ENCODE data around the gene C1orf232.
A peak's percentile ranks its signal among the peaks of the same experiment; 100 is the strongest.

Gene C1orf232

DNA sequence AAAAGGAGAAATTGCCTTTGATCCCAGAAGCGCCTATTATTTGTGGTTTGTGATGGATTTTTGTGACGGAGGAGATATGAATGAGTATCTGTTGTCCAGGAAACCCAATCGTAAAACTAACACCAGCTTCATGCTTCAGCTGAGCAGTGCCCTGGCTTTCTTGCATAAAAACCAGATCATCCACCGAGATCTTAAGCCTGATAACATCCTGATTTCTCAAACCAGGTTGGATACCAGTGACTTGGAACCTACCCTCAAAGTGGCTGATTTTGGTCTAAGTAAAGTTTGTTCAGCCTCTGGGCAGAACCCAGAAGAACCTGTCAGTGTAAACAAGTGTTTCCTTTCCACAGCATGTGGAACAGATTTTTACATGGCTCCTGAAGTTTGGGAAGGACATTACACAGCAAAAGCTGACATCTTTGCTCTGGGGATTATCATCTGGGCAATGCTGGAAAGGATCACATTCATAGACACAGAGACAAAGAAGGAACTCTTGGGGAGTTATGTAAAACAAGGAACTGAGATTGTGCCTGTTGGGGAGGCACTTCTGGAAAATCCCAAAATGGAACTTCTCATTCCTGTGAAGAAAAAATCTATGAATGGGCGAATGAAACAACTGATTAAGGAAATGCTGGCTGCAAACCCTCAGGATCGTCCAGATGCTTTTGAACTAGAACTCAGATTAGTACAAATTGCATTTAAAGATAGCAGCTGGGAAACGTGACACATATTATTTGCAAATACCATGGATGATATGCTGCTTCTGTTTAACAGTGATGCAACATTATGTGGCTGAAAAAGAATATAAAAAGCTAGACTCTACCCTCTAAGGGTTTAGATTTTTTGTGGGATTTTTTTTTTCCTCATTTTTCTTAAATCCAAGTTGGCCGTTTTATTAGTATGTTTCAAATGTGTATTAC is 46.6 kb downstream of the C1orf232 start:
- no peaks in the 10 kb centered on the region for H3K9me3 Mint-ChIP-seq
- H3K4me1 Mint-ChIP-seq (ENCODE audit: low read depth in 2 of 2) = peaks cover 11 to 22% of the 10 kb centered on the region in 2 donors
- ATAC-seq (replicated peaks) = no peak
- peaks cover 33% of the 10 kb centered on the region for H3K36me3 Mint-ChIP-seq (ENCODE audit: insufficient read depth)
- no peak overlapping the region for H3K27ac Mint-ChIP-seq
- no peak overlapping the region for H3K4me3 Mint-ChIP-seq
- DNase-seq = no peak
- no peaks in the 10 kb centered on the region for H3K27me3 Mint-ChIP-seq

GRCh38 chr1:26119892-26120608 is 48.7 kb downstream of the C1orf232 start:
- no peaks in the 10 kb centered on the region for H3K9me3 Mint-ChIP-seq
- no peak overlapping the region for H3K4me3 Mint-ChIP-seq
- DNase-seq = no peak
- no peaks in the 10 kb centered on the region for H3K27me3 Mint-ChIP-seq
- H3K36me3 Mint-ChIP-seq (ENCODE audit: insufficient read depth) = peaks cover 29% of the 10 kb centered on the region
- ATAC-seq (replicated peaks) = no peak
- H3K27ac Mint-ChIP-seq = peak overlapping the region in 1 of 2 donors; percentile 25
- peaks cover 4 to 12% of the 10 kb centered on the region in 2 donors for H3K4me1 Mint-ChIP-seq (ENCODE audit: low read depth in 2 of 2)

- H3K4me1 Mint-ChIP-seq (ENCODE audit: low read depth in 2 of 2) = peaks cover 11 to 20% of the 10 kb centered on the region in 2 donors
- H3K9me3 Mint-ChIP-seq = no peaks in the 10 kb centered on the region
- H3K27ac Mint-ChIP-seq = peak overlapping the region in 1 of 2 donors; percentile 62
- DNase-seq (no peak), ATAC-seq (replicated peaks) (no peak)
- H3K27me3 Mint-ChIP-seq = no peaks in the 10 kb centered on the region
- H3K4me3 Mint-ChIP-seq = no peak overlapping the region
- peaks cover 19% of the 10 kb centered on the region for H3K36me3 Mint-ChIP-seq (ENCODE audit: insufficient read depth)
Observed at GRCh38 chr1:26114165-26114927, 54.4 kb downstream of the C1orf232 start.

Data from effector memory CD8-positive, alpha-beta T cell (primary cell).